CD8-positive, alpha-beta memory T cell (primary cell): Measurements from ENCODE around the gene LRP8. TPM values are rescaled to one million over a fixed set of nuclear protein-coding genes. Genes with fewer than 3 reads are reported as not detected.
"Not testable (repeated sequence)": the region's sequence is repeated elsewhere in the genome, so short reads cannot be mapped to it uniquely, and the experiment has no call there.

ENCODE experiments used
- CTCF ChIA-PET: fragments of 350-600 bp; sonication (Branson Sonifier 250); formaldehyde crosslinking; loops from one replicate; lab custom pipeline; 2021; ENCODE audit warnings: antibody characterized with exemption; lab: Charles Lee
- POLR2A ChIA-PET: fragments of 350-600 bp; sonication (Branson Sonifier 250); formaldehyde crosslinking; loops from one replicate; lab custom pipeline; 2021; ENCODE audit warnings: antibody characterized with exemption; lab: Charles Lee
- DNase-seq, 5 donors: peaks; one replicate each; pipeline versions ENCODE4 v3.0.0 to v3.0.0-alpha.2; 2020 to 2022; ENCODE audit warnings: mixed read lengths in 1 of 5
- H3K27ac ChIP-seq: one replicate; pipeline ENCODE4 v1.7.0; 2013; ENCODE audit warnings: low read depth, mild to moderate bottlenecking, low read length, moderate library complexity
- H3K27me3 ChIP-seq: 2 replicates; pipeline ENCODE4 v1.7.0; 2013; ENCODE audit warnings: low read length, mild to moderate bottlenecking; ENCODE audit not compliant: insufficient read depth, poor library complexity, severe bottlenecking
- H3K36me3 ChIP-seq: 2 replicates; pipeline ENCODE4 v1.7.0; 2013; ENCODE audit warnings: mild to moderate bottlenecking, low read length, moderate library complexity; ENCODE audit not compliant: insufficient read depth
- H3K4me1 ChIP-seq: 2 replicates; pipeline ENCODE4 v1.7.0; 2013; ENCODE audit warnings: mild to moderate bottlenecking, low read length, moderate library complexity; ENCODE audit not compliant: insufficient read depth
- H3K4me3 ChIP-seq: 2 replicates; pipeline ENCODE4 v1.7.0; 2013; ENCODE audit warnings: mild to moderate bottlenecking, low read length
- H3K9me3 ChIP-seq: 2 replicates; pipeline ENCODE4 v1.7.0; 2013; ENCODE audit warnings: mild to moderate bottlenecking, low read length
- H3K27ac Mint-ChIP-seq, 8 donors: one replicate each; pipeline ENCODE4 v1.8.0; 2020 to 2021; ENCODE audit warnings: mixed read lengths in 8 of 8, mild to moderate bottlenecking in 6 of 8, inconsistent platforms in 3 of 8, moderate library complexity in 3 of 8
- H3K27me3 Mint-ChIP-seq, 2 donors: one replicate each; pipeline ENCODE4 v1.8.0; 2020 to 2021; ENCODE audit warnings: mixed read lengths in 2 of 2, mild to moderate bottlenecking in 1 of 2, moderate library complexity in 1 of 2
- H3K36me3 Mint-ChIP-seq, 3 donors: one replicate each; pipeline ENCODE4 v1.8.0; 2020 to 2021; ENCODE audit warnings: mixed read lengths in 3 of 3, inconsistent platforms in 1 of 3, mild to moderate bottlenecking in 1 of 3
- H3K4me1 Mint-ChIP-seq, 3 donors: one replicate each; pipeline ENCODE4 v1.8.0; 2020 to 2021; ENCODE audit warnings: mixed read lengths in 3 of 3, inconsistent platforms in 1 of 3, mild to moderate bottlenecking in 1 of 3
- H3K4me3 Mint-ChIP-seq, 7 donors: one replicate each; pipeline ENCODE4 v1.8.0; 2020 to 2021; ENCODE audit warnings: mixed read lengths in 7 of 7, mild to moderate bottlenecking in 6 of 7, moderate library complexity in 4 of 7, inconsistent platforms in 2 of 7
- H3K9me3 Mint-ChIP-seq, 5 donors: one replicate each; pipeline ENCODE4 v1.8.0; 2020 to 2022; ENCODE audit warnings: mixed read lengths in 5 of 5, mild to moderate bottlenecking in 3 of 5, moderate library complexity in 2 of 5, inconsistent platforms in 1 of 5
- polyA plus RNA-seq: library from polyadenylated mRNA; unstranded; fragments of 300-500 nt; fragmentation: Illumina TruSeq; gene quantifications from one replicate; pipeline ENCODE4 v1.2.3, GENCODE V29; 2021
- total RNA-seq, 2 experiments: library from RNA; stranded (reverse); gene quantifications; one replicate each; pipeline ENCODE4 v1.2.3, GENCODE V29; 2021

The LRP8 gene
- total and polyA plus RNA-seq, 3 experiments from 2014 or later: 2.7 to 49.7 (median 48.7) TPM

- peak overlapping the region in 2 of 8 donors; percentile 47 to 78 for H3K27ac Mint-ChIP-seq
Measured at GRCh38 chr1:53206735-53207379, 121.0 kb downstream of the LRP8 start.

GRCh38 chr1:53206083-53206685 lies 121.7 kb downstream of the LRP8 start:
- DNase-seq, H3K9me3 ChIP-seq, H3K4me3 Mint-ChIP-seq, CTCF ChIA-PET, H3K27ac ChIP-seq, H3K27me3 ChIP-seq, H3K27me3 Mint-ChIP-seq, H3K27ac Mint-ChIP-seq, H3K4me3 ChIP-seq, POLR2A ChIA-PET, H3K4me1 ChIP-seq: not testable (repeated sequence)
- peaks cover 47 to 96% (median 60%) of the 10 kb centered on the region in 3 donors for H3K36me3 Mint-ChIP-seq
- peaks cover 10 to 24% (median 20%) of the 10 kb centered on the region in 3 donors for H3K4me1 Mint-ChIP-seq
- peaks cover 83% of the 10 kb centered on the region for H3K36me3 ChIP-seq
- H3K9me3 Mint-ChIP-seq: peaks cover 9 to 22% (median 16%) of the 10 kb centered on the region in 5 donors

More at GRCh38 chr1:53206735-53207379, 121.0 kb downstream of the LRP8 start:
- no peak for DNase-seq
- H3K4me3 ChIP-seq: no peak overlapping the region
- peaks cover 10% of the 10 kb centered on the region for H3K9me3 ChIP-seq
- Mint-ChIP-seq H3K4me3 (no peak overlapping the region), H3K27me3 (no peaks in the 10 kb centered on the region), H3K9me3 (peaks cover 9 to 22% (median 16%) of the 10 kb centered on the region in 5 donors), H3K4me1 (peaks cover 10 to 24% (median 18%) of the 10 kb centered on the region in 3 donors), H3K36me3 (peaks cover 48 to 96% (median 59%) of the 10 kb centered on the region in 3 donors)
- no peaks in the 10 kb centered on the region for H3K27me3 ChIP-seq
- ChIA-PET POLR2A (no interaction called here), CTCF (no interaction called here)
- no peak overlapping the region for H3K27ac ChIP-seq
- H3K4me1 ChIP-seq: no peaks in the 10 kb centered on the region
- H3K36me3 ChIP-seq: peaks cover 86% of the 10 kb centered on the region

- H3K9me3 ChIP-seq, CTCF ChIA-PET, H3K27me3 Mint-ChIP-seq, DNase-seq, H3K4me1 ChIP-seq, H3K4me3 ChIP-seq, POLR2A ChIA-PET, H3K27ac ChIP-seq, H3K27me3 ChIP-seq: not testable (repeated sequence)
- Mint-ChIP-seq H3K4me3 (peak overlapping the region in 1 of 7 donors; percentile 42), H3K9me3 (peaks cover 9 to 22% (median 16%) of the 10 kb centered on the region in 5 donors), H3K36me3 (peaks cover 47 to 96% (median 63%) of the 10 kb centered on the region in 3 donors), H3K27ac (peak overlapping the region in 1 of 8 donors; percentile 54), H3K4me1 (peaks cover 13 to 27% (median 24%) of the 10 kb centered on the region in 3 donors)
- peaks cover 81% of the 10 kb centered on the region for H3K36me3 ChIP-seq
Measured at GRCh38 chr1:53205496-53205895, 122.4 kb downstream of the LRP8 start.

GRCh38 chr1:53203466-53203865 lies 124.4 kb downstream of the LRP8 start:
- Histone ChIP-seq H3K27ac (no peak overlapping the region), H3K27me3 (no peaks in the 10 kb centered on the region), H3K36me3 (peaks cover 62% of the 10 kb centered on the region), H3K9me3 (peaks cover 10% of the 10 kb centered on the region), H3K4me3 (no peak overlapping the region), H3K4me1 (peaks cover 2% of the 10 kb centered on the region)
- POLR2A ChIA-PET: no interaction called here
- Mint-ChIP-seq H3K27ac (peak overlapping the region in 4 of 8 donors; percentile 28 to 72 (median 48)), H3K4me3 (no peak overlapping the region), H3K36me3 (peaks cover 39 to 81% (median 55%) of the 10 kb centered on the region in 3 donors), H3K9me3 (peaks cover 9 to 22% (median 16%) of the 10 kb centered on the region in 5 donors), H3K27me3 (no peaks in the 10 kb centered on the region), H3K4me1 (peaks cover 15 to 43% (median 36%) of the 10 kb centered on the region in 3 donors)
- no peak for DNase-seq
- CTCF ChIA-PET: interaction anchor here (1.2 kb wide), 1 partner anchor 9 kb away, joined by 3 read pairs; no protein-coding TSS in a partner anchor

- POLR2A ChIA-PET: interaction anchor here (1.7 kb wide), 1 partner anchor 21 kb away, joined by 9 read pairs; no protein-coding TSS in a partner anchor
Measured at GRCh38 chr1:53198241-53198651, 129.6 kb downstream of the LRP8 start.

GRCh38 chr1:53197291-53198200 lies 130.3 kb downstream of the LRP8 start:
- peak overlapping the region; percentile 83 for H3K4me3 ChIP-seq
- POLR2A ChIA-PET: interaction anchor here (0.7 to 1.7 kb wide), 2 partner anchors 22 to 24 kb away, joined by 3 to 9 read pairs; no protein-coding TSS in a partner anchor
- no peaks in the 10 kb centered on the region for H3K27me3 Mint-ChIP-seq

More at GRCh38 chr1:53198241-53198651, 129.6 kb downstream of the LRP8 start:
- H3K27ac ChIP-seq: peak overlapping the region; percentile 96
- no peak for DNase-seq
- H3K36me3 ChIP-seq: peaks cover 17% of the 10 kb centered on the region
- Mint-ChIP-seq H3K4me3 (peak overlapping the region; percentile 92 to 99 (median 97)), H3K27me3 (no peaks in the 10 kb centered on the region), H3K4me1 (peaks cover 31 to 56% (median 46%) of the 10 kb centered on the region in 3 donors), H3K9me3 (no peaks in the 10 kb centered on the region), H3K36me3 (peaks cover 12 to 48% (median 14%) of the 10 kb centered on the region in 3 donors), H3K27ac (peak overlapping the region; percentile 98 to 100 (median 99))
- H3K4me3 ChIP-seq: no peak overlapping the region
- no peaks in the 10 kb centered on the region for H3K9me3 ChIP-seq
- H3K27me3 ChIP-seq: no peaks in the 10 kb centered on the region
- peaks cover 21% of the 10 kb centered on the region for H3K4me1 ChIP-seq
- CTCF ChIA-PET: interaction anchor here (1.1 kb wide), 1 partner anchor 192 kb away, joined by 4 read pairs; no protein-coding TSS in a partner anchor

More at GRCh38 chr1:53197291-53198200, 130.3 kb downstream of the LRP8 start:
- H3K36me3 Mint-ChIP-seq: peaks cover 7 to 41% (median 9%) of the 10 kb centered on the region in 3 donors
- Histone ChIP-seq H3K9me3 (no peaks in the 10 kb centered on the region), H3K36me3 (peaks cover 10% of the 10 kb centered on the region), H3K27me3 (no peaks in the 10 kb centered on the region), H3K27ac (peak overlapping the region; percentile 96), H3K4me1 (peaks cover 21% of the 10 kb centered on the region)
- DNase-seq: no peak
- peak overlapping the region; percentile 98 to 100 (median 99) for H3K27ac Mint-ChIP-seq
- CTCF ChIA-PET: interaction anchor here (0.6 to 1.1 kb wide), 2 partner anchors 193 to 276 kb away, joined by 3 to 4 read pairs; partner anchors contain the start of gene ECHDC2
- H3K9me3 Mint-ChIP-seq: no peaks in the 10 kb centered on the region
- H3K4me3 Mint-ChIP-seq: peak overlapping the region; percentile 92 to 99 (median 97)
- H3K4me1 Mint-ChIP-seq: peaks cover 29 to 52% (median 40%) of the 10 kb centered on the region in 3 donors
